Regular cardiac myocyte (primary cell): ENCODE results near the gene ZNF768. TPM values are rescaled to one million over a fixed set of nuclear protein-coding genes. Genes with fewer than 3 reads are reported as not detected.

ENCODE experiments used
- total RNA-seq: library from RNA; depleted of rRNA; stranded (reverse); fragments of >200 nt; gene quantifications from 2 replicates; pipeline ENCODE4 v1.2.3, GENCODE V29; 2014

The ZNF768 gene
- total RNA-seq = 18.0 and 19.4 TPM in 2 replicates

GRCh38 chr16:30526137-30526822 lies at the start of gene ZNF768:
TSS of gene ZNF768 (minus strand) at chr16:30526566. CDS start at chr16:30526413, 153 bp downstream.

GRCh38 chr16:30571445-30572322 lies 45.3 kb upstream of the ZNF768 start, which contains the start of gene ZNF688:
TSS of gene ZNF688 (minus strand) at chr16:30571714. CDS start at chr16:30571629, 85 bp downstream.

GRCh38 chr16:30557957-30558788 lies 31.8 kb upstream of the ZNF768 start, which contains the start of gene ZNF764:
TSS of gene ZNF764 (minus strand) at chr16:30558374. CDS start at chr16:30558182, 192 bp downstream.

GRCh38 chr16:30534368-30535105 lies 8.2 kb upstream of the ZNF768 start, which contains the start of gene ZNF747:
TSS of gene ZNF747 (minus strand) at chr16:30534858. CDS start at chr16:30534679, 179 bp downstream.

Other genes starting within 250 kb of the ZNF768 start
- gene CD2BP2, start 171.3 kb downstream of the ZNF768 start, total RNA-seq = 27.3 and 45.8 TPM in 2 replicates
- gene TBC1D10B, start 156.1 kb downstream of the ZNF768 start, total RNA-seq = 19.2 and 38.0 TPM in 2 replicates
- not detected in 2 replicates for gene MYL11, start 151.8 kb downstream of the ZNF768 start, total RNA-seq
- not detected in 2 replicates for gene SEPTIN1, start 144.0 kb downstream of the ZNF768 start, total RNA-seq
- gene ZNF48, start 131.1 kb downstream of the ZNF768 start, total RNA-seq = 6.5 and 6.8 TPM in 2 replicates
- 12.7 and 21.1 TPM in 2 replicates for gene ZNF771, start 119.0 kb downstream of the ZNF768 start, total RNA-seq
- 10.4 and 38.0 TPM in 2 replicates for gene DCTPP1, start 96.5 kb downstream of the ZNF768 start, total RNA-seq
- gene SEPHS2, start 80.7 kb downstream of the ZNF768 start, total RNA-seq = 6.5 and 28.4 TPM in 2 replicates
- not detected in 2 replicates for gene ITGAL, start 53.8 kb downstream of the ZNF768 start, total RNA-seq
- 8.6 and 10.4 TPM in 2 replicates for gene ZNF747, start 8.3 kb upstream of the ZNF768 start, total RNA-seq
- 4.2 and 4.4 TPM in 2 replicates for gene ZNF764, start 31.8 kb upstream of the ZNF768 start, total RNA-seq
- 5.6 and 12.7 TPM in 2 replicates for gene ZNF688, start 45.1 kb upstream of the ZNF768 start, total RNA-seq
- 7.3 and 8.1 TPM in 2 replicates for gene ZNF785, start 59.1 kb upstream of the ZNF768 start, total RNA-seq
- 2.3 and 5.2 TPM in 2 replicates for gene ZNF689, start 83.8 kb upstream of the ZNF768 start, total RNA-seq
- gene PRR14, start 124.4 kb upstream of the ZNF768 start, total RNA-seq = 4.4 and 5.9 TPM in 2 replicates
- 12.1 and 22.0 TPM in 2 replicates for gene FBRS, start 131.9 kb upstream of the ZNF768 start, total RNA-seq
- 19.2 and 24.0 TPM in 2 replicates for gene SRCAP, start 172.6 kb upstream of the ZNF768 start, total RNA-seq
- gene PHKG2, start 221.9 kb upstream of the ZNF768 start, total RNA-seq = 14.9 and 18.2 TPM in 2 replicates
- gene CFAP119, start 235.5 kb upstream of the ZNF768 start, total RNA-seq = 1.4 and 2.7 TPM in 2 replicates
- 69.9 and 93.6 TPM in 2 replicates for gene RNF40, start 235.8 kb upstream of the ZNF768 start, total RNA-seq